Keratinocyte (primary cell): ENCODE data around the gene BTBD6.
"Not testable (repeated sequence)": the region's sequence is repeated elsewhere in the genome, so short reads cannot be mapped to it uniquely, and the experiment has no call there.

Experiments
- CTCF ChIP-seq, 3 experiments: IDR thresholded peaks in 1 of 3; conservative IDR thresholded peaks in 1 of 3; optimal IDR thresholded peaks in 1 of 3; 2 replicates in 2 of 3; 3 replicates in 1 of 3; pipeline versions ENCODE3 to v1.5.1; 2011; ENCODE audit warnings: low read length in 3 of 3, mild to moderate bottlenecking in 3 of 3, moderate library complexity in 2 of 3, control low read depth in 1 of 3, inconsistent platforms in 1 of 3; ENCODE audit not compliant: insufficient read depth in 2 of 3; ENCODE audit errors: extremely low read depth in 1 of 3
- EZH2 ChIP-seq: IDR thresholded peaks from one replicate; pipeline ENCODE4 v1.6.1; 2012; ENCODE audit warnings: inconsistent platforms, mild to moderate bottlenecking, low read length, moderate library complexity

GRCh38 chr14:105288936-105289335, 40.6 kb downstream of the BTBD6 start:
- not testable (repeated sequence) for TF ChIP-seq CTCF (optimal IDR thresholded peaks at IDR 0.05 in 1 of 3, IDR thresholded peaks at IDR 0.05 in 1 of 3, conservative IDR thresholded peaks at IDR 0.05 in 1 of 3; ENCODE audit: extremely low read depth in 1 of 3, insufficient read depth in 2 of 3, low read length in 3 of 3); EZH2
